GM12878 (cell line): ENCODE data around the gene RAI2. TPM values are rescaled to one million over a fixed set of nuclear protein-coding genes. Genes with fewer than 3 reads are reported as not detected.

Experiments
- ATAC-seq: fragments of 200-7000 bp; cut with Tn5 transposase; 3 replicates; pipeline ENCODE4 v1.9.1; 2020; ENCODE audit warnings: mild to moderate bottlenecking, moderate library complexity
- BruUV-seq: library from RNA; stranded (reverse); fragments of 400-500 nt; replicated peaks from 2 replicates; lab custom pipeline; 2021; lab: Mats Ljungman, UMichigan
- CTCF ChIA-PET: fragments of 300-600 bp; sonication (Branson Sonifier 250); formaldehyde crosslinking; extraction: SDS; loops from one replicate; lab custom pipeline; 2021; ENCODE audit warnings: inconsistent platforms; lab: Yijun Ruan, JAX
- POLR2A ChIA-PET: fragments of 350-600 bp; formaldehyde crosslinking; extraction: SDS; loops from one replicate; lab custom pipeline; 2021; ENCODE audit warnings: inconsistent platforms; lab: Charles Lee
- RAD21 ChIA-PET: fragments of 300-600 bp; sonication (Branson Sonifier 250); formaldehyde crosslinking; loops from one replicate; lab custom pipeline; 2023; ENCODE audit warnings: antibody characterized with exemption; ENCODE audit not compliant: unreplicated experiment; lab: Charles Lee
- SMC1A ChIA-PET: fragments of 300-600 bp; sonication (Branson Sonifier 250); formaldehyde crosslinking; loops from one replicate; lab custom pipeline; 2023; ENCODE audit not compliant: unreplicated experiment, uncharacterized antibody; lab: Charles Lee
- DNase-seq: peaks from one replicate; pipeline ENCODE4 v3.0.0-alpha.2; 2011; ENCODE audit warnings: low read depth, low spot score
- FAIRE-seq: peaks from 3 replicates; lab custom pipeline; 2011; peaks lifted over from hg19 to GRCh38; lab: Jason Lieb, UNC
- H2AFZ ChIP-seq: 2 replicates; pipeline ENCODE4 v1.6.0; 2011; ENCODE audit warnings: low read depth, low read length, control low read depth; ENCODE audit not compliant: control insufficient read depth
- H3K27ac ChIP-seq: 2 replicates; pipeline ENCODE4 v1.5.1; 2011; ENCODE audit warnings: control low read depth; ENCODE audit not compliant: control insufficient read depth, insufficient read depth
- H3K27me3 ChIP-seq, 2 experiments: replicated peaks in 1 of 2; 2 replicates each; pipeline versions ENCODE4 v1.6.0 to v1.6.1; 2011; ENCODE audit warnings: low read length in 1 of 2; ENCODE audit not compliant: control insufficient read depth in 2 of 2, insufficient read depth in 2 of 2
- H3K36me3 ChIP-seq, 2 experiments: 2 replicates each; pipeline ENCODE4 v1.5.1; 2011; ENCODE audit warnings: low read length in 1 of 2; ENCODE audit not compliant: control insufficient read depth in 2 of 2, insufficient read depth in 2 of 2
- H3K4me1 ChIP-seq: 2 replicates; pipeline ENCODE4 v1.6.1; 2011; ENCODE audit warnings: mild to moderate bottlenecking, low read length, moderate library complexity, mixed read lengths; ENCODE audit not compliant: control insufficient read depth, insufficient read depth
- H3K4me2 ChIP-seq: 2 replicates; pipeline ENCODE4 v1.6.0; 2011; ENCODE audit warnings: control low read depth; ENCODE audit not compliant: control insufficient read depth, insufficient read depth
- H3K4me3 ChIP-seq: fragments of 200-600 bp; sonication (generic); 2 replicates; pipeline ENCODE4 v1.5.1; 2016
- H3K79me2 ChIP-seq: 2 replicates; pipeline ENCODE4 v1.6.0; 2011; ENCODE audit warnings: low read length; ENCODE audit not compliant: control insufficient read depth, insufficient read depth
- H3K9ac ChIP-seq: 2 replicates; pipeline ENCODE4 v1.8.0; 2011; ENCODE audit warnings: low read length, control low read depth, mixed read lengths; ENCODE audit not compliant: control insufficient read depth, insufficient read depth
- H3K9me3 ChIP-seq: replicated peaks from 3 replicates; pipeline ENCODE4 v1.5.1; 2011; ENCODE audit warnings: mild to moderate bottlenecking, low read length; ENCODE audit not compliant: control insufficient read depth, insufficient read depth
- H4K20me1 ChIP-seq: 2 replicates; pipeline ENCODE4 v1.6.0; 2011; ENCODE audit not compliant: control insufficient read depth, insufficient read depth
- ATF2 ChIP-seq: IDR thresholded peaks from 2 replicates; pipeline ENCODE4 v1.6.1; 2012; ENCODE audit warnings: low read length, inconsistent platforms
- E4F1 ChIP-seq: fragments of 450-650 bp; IDR thresholded peaks from 2 replicates; pipeline ENCODE4 v1.6.1; 2018; ENCODE audit warnings: borderline replicate concordance, mild to moderate bottlenecking; ENCODE audit not compliant: partially characterized antibody
- MEF2B ChIP-seq: fragments of 450-650 bp; IDR thresholded peaks from 2 replicates; pipeline ENCODE4 v1.6.1; 2018; ENCODE audit warnings: mild to moderate bottlenecking, moderate library complexity; ENCODE audit not compliant: partially characterized antibody, poor library complexity, severe bottlenecking
- RBBP5 ChIP-seq: fragments of 200-600 bp; sonication (generic); conservative IDR thresholded peaks from 2 replicates; pipeline ENCODE4 v1.6.1; 2016
- WGBS: methylation state at CpG from one replicate; pipeline ENCODE4 v1.1.6; 2016; ENCODE audit warnings: low lambda C conversion rate; ENCODE audit not compliant: insufficient replicate concordance, insufficient coverage; ENCODE audit errors: missing lambda C conversion rate; 5-methylcytosine and 5-hydroxymethylcytosine counted together
- in situ Hi-C: fragments of 300-500 bp; cut with MboI; formaldehyde crosslinking; loops from 9 replicates; pipeline ENCODE4 v1.14.3; 2018; ENCODE audit warnings: mixed read lengths
- intact Hi-C: fragments of 100-400 bp; cut with micrococcal nuclease; formaldehyde crosslinking; loops from one replicate; pipeline ENCODE4 v1.14.2; 2022; ENCODE audit not compliant: unreplicated experiment
- polyA plus RNA-seq, 11 experiments: library from polyadenylated mRNA; depleted of rRNA in 4 of 11; unstranded in 6 of 11; stranded (reverse) in 5 of 11; fragments of >200 nt; fragmentation: Nextera tagmentation in 4 of 11; fragmentation: Illumina TruSeq in 1 of 11; extraction: Ambion mirVana in 4 of 11; extraction: Trizol in 1 of 11; gene quantifications; 1 replicate in 1 of 11; 2 replicates in 10 of 11; pipeline versions ENCODE4 v1.2.1 to v1.2.3, GENCODE V29; 2011 to 2016; ENCODE audit warnings: inconsistent platforms in 2 of 11, missing spikeins in 2 of 11, low read depth in 1 of 11
- total RNA-seq, 4 experiments: library from RNA; depleted of rRNA in 3 of 4; stranded (reverse); fragments of >200 nt in 3 of 4; fragmentation: Illumina TruSeq in 1 of 4; extraction: Trizol in 1 of 4; gene quantifications; 2 replicates each; pipeline versions ENCODE4 v1.2.1 to v1.2.3, GENCODE V29; 2013 to 2021

RAI2 gene
- total and polyA plus RNA-seq, 10 of the 15 experiments (the other 5 are each of a cell fraction or from before 2014, with no cell fraction given): not detected

- H3K27ac ChIP-seq: no peak overlapping the region
- no peak overlapping the region for H3K4me2 ChIP-seq
- no peaks in the 10 kb centered on the region for H3K9me3 ChIP-seq
- 23% methylated on average over 7 of the region's 7 CpGs for WGBS
- no peaks in the 10 kb centered on the region for H3K4me1 ChIP-seq
- POLR2A ChIA-PET: no interaction called here
- intact Hi-C loops (no loop called here), in situ Hi-C loops (no loop called here)
- BruUV-seq: no TSS peak
- H2AFZ ChIP-seq: no peak overlapping the region
- no peaks in the 10 kb centered on the region; a peak in 2 of 4 replicates for H3K27me3 ChIP-seq
- CTCF ChIA-PET: interaction anchor here (1.2 to 1.4 kb wide), 3 partner anchors 10 to 575 kb away, joined by 3 to 5 read pairs (median 5); no protein-coding TSS in a partner anchor
- no peaks in the 10 kb centered on the region for H4K20me1 ChIP-seq
- no peak overlapping the region for H3K4me3 ChIP-seq
- no peak for ATAC-seq
- RAD21 ChIA-PET: no interaction called here
- SMC1A ChIA-PET: interaction anchor here (1.8 kb wide), 1 partner anchor 9 kb away, joined by 5 read pairs; no protein-coding TSS in a partner anchor
- no peaks in the 10 kb centered on the region for H3K79me2 ChIP-seq
- no peak for DNase-seq
- H3K36me3 ChIP-seq: no peaks in the 10 kb centered on the region
- TF ChIP-seq MEF2B: no peak
- TF ChIP-seq RBBP5: no peak
- TF ChIP-seq E4F1: no peak
- TF ChIP-seq ATF2: no peak
- TF ChIP-seq, all 136 proteins: peak for 0
- FAIRE-seq: no peak
- H3K9ac ChIP-seq: no peak overlapping the region
Observed at GRCh38 chrX:17802756-17803155, 58.3 kb downstream of the RAI2 start.
